Stimulated activated naive CD8-positive, alpha-beta T cell treated with anti-CD3 and anti-CD28 coated beads, Interleukin-15, amount 100 ng/mL, for 72 hours (primary cell): Measurements from ENCODE around the gene EXOC6.
A peak's percentile ranks its signal among the peaks of the same experiment; 100 is the strongest.

Source experiments
- ATAC-seq: fragments of 150-1000 bp; cut with Tn5 transposase; 2 replicates; pipeline ENCODE4 v1.10.0; 2021; ENCODE audit warnings: mild to moderate bottlenecking, moderate library complexity
- DNase-seq, 2 donors: peaks; one replicate each; pipeline ENCODE4 v3.0.0; 2021 to 2022
- H3K27ac Mint-ChIP-seq, 2 donors: one replicate each; pipeline ENCODE4 v1.8.0; 2022; ENCODE audit warnings: mild to moderate bottlenecking in 2 of 2, mixed read lengths in 2 of 2, moderate library complexity in 2 of 2
- H3K27me3 Mint-ChIP-seq: one replicate; pipeline ENCODE4 v1.8.0; 2022; ENCODE audit warnings: mixed read lengths
- H3K4me1 Mint-ChIP-seq: one replicate; pipeline ENCODE4 v1.8.0; 2022; ENCODE audit warnings: mild to moderate bottlenecking, mixed read lengths
- H3K4me3 Mint-ChIP-seq, 2 donors: one replicate each; pipeline ENCODE4 v1.8.0; 2022; ENCODE audit warnings: mild to moderate bottlenecking in 2 of 2, mixed read lengths in 2 of 2, moderate library complexity in 1 of 2
- H3K9me3 Mint-ChIP-seq, 2 donors: one replicate each; pipeline ENCODE4 v1.8.0; 2022; ENCODE audit warnings: mixed read lengths in 2 of 2

EXOC6 gene

GRCh38 chr10:92829042-92829785 lies 19.1 kb upstream of the EXOC6 start:
- Mint-ChIP-seq H3K4me3 (no peak overlapping the region), H3K4me1 (peaks cover 14% of the 10 kb centered on the region), H3K27ac (no peak overlapping the region), H3K9me3 (no peaks in the 10 kb centered on the region), H3K27me3 (no peaks in the 10 kb centered on the region)
- DNase-seq, result no peak
- no peak for ATAC-seq

DNA sequence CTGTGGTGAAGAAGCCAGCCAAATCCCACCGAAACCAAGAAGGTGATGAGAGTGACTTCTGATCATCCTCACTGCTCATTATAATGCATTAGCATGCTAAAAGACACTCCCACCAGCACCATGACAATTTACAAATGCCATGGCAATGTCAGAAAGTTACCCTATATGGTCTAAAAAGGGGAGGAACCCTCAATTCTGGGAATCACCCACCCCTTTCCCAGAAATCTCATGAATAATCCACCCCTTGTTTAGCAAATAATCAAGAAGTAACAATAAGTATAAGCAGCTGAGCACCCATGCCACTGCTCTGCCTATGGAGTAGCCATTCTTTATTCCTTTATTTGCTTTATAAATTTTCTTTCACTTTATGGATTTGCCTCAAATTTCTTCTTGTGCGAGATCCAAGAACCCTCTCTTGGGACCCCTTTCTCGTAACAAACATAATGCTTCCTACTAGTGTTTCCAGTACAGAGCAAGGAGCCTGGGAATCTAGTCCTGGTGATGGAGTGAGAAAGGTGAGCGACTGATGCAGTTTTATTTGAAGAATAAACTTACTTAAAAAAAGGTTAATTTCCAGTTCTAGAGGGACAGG lies 18.4 kb upstream of the EXOC6 start:
- Mint-ChIP-seq H3K4me1 (peaks cover 14% of the 10 kb centered on the region), H3K27ac (no peak overlapping the region), H3K27me3 (no peaks in the 10 kb centered on the region), H3K9me3 (no peaks in the 10 kb centered on the region), H3K4me3 (peak overlapping the region in 1 of 2 donors; percentile 85)
- ATAC-seq (no peak), DNase-seq (no peak)

DNA sequence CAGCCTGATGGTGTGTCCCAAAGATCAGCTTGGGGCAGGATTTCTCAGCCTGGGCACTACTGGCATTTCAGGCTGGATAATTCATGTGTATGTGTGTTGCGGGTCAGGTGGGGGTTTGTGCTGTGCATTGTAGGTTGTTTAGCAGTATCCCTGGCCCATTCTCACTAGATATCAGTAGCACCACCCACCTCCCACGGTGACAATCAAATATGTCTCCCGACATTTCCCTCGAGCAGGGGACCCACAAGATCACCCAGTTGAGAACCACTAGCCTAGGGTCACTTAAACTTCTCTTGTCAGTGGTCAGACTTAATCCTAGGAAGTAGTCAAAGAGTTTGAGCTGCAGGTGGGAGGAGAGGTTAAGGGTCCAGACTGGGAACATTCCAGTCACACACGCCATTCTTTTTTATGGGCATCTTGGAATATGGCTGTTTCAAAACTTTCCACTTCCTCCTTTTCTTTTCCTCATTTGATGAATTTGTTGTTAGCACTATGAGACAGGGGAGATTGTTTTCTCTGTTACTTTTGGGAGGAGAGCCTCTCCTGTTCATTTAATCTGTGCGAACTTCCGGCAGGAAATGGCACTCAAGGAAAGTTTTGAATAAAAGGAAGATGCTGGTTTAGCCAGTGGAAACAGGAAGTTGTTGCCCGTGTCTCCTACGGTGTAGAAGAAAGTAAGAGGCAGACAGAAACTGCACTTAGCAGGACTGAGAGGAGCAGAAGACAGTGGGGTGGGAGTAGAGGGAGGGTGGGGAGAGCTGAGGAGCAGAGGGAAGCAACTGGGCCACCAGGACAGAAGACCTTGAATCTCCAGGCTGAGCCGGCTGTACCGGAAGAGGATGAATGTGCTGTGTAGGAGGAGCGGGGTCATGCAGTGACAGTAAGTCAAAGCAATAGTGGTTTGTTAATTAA lies 17.6 kb upstream of the EXOC6 start:
- Mint-ChIP-seq H3K4me3 (peak overlapping the region; percentile 60 to 85), H3K27me3 (no peaks in the 10 kb centered on the region), H3K27ac (peak overlapping the region; percentile 88 to 98), H3K9me3 (no peaks in the 10 kb centered on the region), H3K4me1 (peaks cover 14% of the 10 kb centered on the region)
- peak; percentile 67 for ATAC-seq
- DNase-seq, result peak in 1 of 2 donors; percentile 30

- ATAC-seq, result no peak
- Mint-ChIP-seq H3K27me3 (no peaks in the 10 kb centered on the region), H3K27ac (no peak overlapping the region), H3K9me3 (no peaks in the 10 kb centered on the region), H3K4me1 (peaks cover 14% of the 10 kb centered on the region), H3K4me3 (no peak overlapping the region)
- DNase-seq, result no peak
Observed at GRCh38 chr10:92832121-92832520, 16.2 kb upstream of the EXOC6 start.

DNA sequence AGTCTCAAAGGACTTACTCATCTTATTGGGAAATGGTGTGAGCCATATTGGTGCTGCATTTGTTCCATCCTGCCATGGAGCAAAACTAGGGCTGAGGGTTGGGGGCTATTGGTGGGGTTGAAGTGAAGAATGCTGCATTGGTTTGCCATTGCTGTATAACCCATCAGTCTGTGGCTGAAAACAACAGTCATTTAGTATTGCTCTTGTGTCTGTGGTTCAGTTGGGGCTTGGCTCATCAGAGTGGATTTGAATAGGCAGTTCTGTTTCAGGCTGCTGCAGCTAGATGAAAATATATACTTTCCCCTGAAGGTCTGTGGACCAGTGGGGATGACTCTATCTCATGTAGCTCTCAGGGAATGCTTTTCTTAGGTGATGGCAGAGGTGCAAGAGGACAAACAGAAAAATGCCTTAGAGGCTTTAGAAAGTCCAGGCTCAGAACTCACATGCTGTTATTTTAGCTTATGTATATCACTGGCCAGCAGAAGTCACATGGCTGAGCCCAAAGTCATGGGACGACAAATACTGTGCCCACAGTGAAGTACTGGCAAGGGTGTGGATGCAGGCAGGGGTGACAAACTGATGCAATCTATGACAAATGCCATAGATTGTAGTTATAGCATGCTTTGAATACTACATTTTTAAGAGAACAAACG lies 15.2 kb upstream of the EXOC6 start:
- no peaks in the 10 kb centered on the region for H3K27me3 Mint-ChIP-seq
- peak in 1 of 2 donors; percentile 20 for DNase-seq
- ATAC-seq, result peak; percentile 84
- peaks cover 21% of the 10 kb centered on the region for H3K4me1 Mint-ChIP-seq
- no peak overlapping the region for H3K4me3 Mint-ChIP-seq
- H3K27ac Mint-ChIP-seq, result no peak overlapping the region
- no peaks in the 10 kb centered on the region for H3K9me3 Mint-ChIP-seq

DNA sequence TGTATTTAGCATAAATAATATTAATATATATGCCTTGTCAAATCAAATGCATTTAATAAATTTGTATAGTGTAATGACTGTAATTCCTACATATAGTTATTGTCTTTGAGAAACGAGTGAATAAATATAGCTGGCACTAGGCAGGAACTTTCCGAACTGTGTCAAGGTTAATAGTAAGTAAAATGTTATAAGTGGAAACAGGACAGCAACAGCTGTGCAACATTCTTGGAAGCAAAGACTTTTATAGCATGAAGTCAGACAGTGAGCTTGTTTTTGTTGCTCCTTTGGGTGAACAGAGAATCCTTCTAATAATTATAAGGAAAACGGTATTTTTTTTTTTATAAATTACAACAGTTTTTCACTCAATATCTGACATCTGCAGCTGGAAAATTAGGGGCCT lies 14.0 kb upstream of the EXOC6 start:
- Mint-ChIP-seq H3K4me3 (no peak overlapping the region), H3K9me3 (no peaks in the 10 kb centered on the region), H3K4me1 (peaks cover 21% of the 10 kb centered on the region), H3K27me3 (no peaks in the 10 kb centered on the region), H3K27ac (no peak overlapping the region)
- no peak for ATAC-seq
- no peak for DNase-seq

- Mint-ChIP-seq H3K9me3 (no peaks in the 10 kb centered on the region), H3K4me1 (peaks cover 18% of the 10 kb centered on the region), H3K27me3 (no peaks in the 10 kb centered on the region), H3K27ac (no peak overlapping the region), H3K4me3 (no peak overlapping the region)
- ATAC-seq (no peak), DNase-seq (no peak)
Observed at GRCh38 chr10:92834986-92835385, 13.3 kb upstream of the EXOC6 start.

DNA sequence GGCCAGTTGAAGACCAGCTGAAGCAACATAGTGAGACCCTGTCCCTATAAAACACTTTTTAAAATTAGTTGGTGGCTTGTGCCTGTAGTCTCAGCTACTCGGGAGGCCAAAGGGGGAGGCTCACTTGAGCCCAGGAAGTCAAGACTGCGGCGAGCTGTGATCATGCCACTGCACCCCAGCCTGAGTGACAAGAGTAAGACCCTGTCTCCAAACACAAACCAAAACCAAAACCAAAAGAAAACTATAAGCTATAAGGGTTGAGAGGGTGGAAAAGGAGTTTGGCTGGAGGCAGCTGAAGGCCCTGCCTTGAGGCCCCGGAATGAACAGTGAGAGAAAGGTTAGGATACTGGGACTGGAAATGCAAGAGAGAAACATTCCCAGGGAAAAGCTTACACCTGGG lies 10.9 kb upstream of the EXOC6 start:
- Mint-ChIP-seq H3K4me1 (peaks cover 7% of the 10 kb centered on the region), H3K27ac (peak overlapping the region; percentile 21 to 31), H3K9me3 (no peaks in the 10 kb centered on the region), H3K27me3 (no peaks in the 10 kb centered on the region), H3K4me3 (no peak overlapping the region)
- ATAC-seq (no peak), DNase-seq (no peak)

DNA sequence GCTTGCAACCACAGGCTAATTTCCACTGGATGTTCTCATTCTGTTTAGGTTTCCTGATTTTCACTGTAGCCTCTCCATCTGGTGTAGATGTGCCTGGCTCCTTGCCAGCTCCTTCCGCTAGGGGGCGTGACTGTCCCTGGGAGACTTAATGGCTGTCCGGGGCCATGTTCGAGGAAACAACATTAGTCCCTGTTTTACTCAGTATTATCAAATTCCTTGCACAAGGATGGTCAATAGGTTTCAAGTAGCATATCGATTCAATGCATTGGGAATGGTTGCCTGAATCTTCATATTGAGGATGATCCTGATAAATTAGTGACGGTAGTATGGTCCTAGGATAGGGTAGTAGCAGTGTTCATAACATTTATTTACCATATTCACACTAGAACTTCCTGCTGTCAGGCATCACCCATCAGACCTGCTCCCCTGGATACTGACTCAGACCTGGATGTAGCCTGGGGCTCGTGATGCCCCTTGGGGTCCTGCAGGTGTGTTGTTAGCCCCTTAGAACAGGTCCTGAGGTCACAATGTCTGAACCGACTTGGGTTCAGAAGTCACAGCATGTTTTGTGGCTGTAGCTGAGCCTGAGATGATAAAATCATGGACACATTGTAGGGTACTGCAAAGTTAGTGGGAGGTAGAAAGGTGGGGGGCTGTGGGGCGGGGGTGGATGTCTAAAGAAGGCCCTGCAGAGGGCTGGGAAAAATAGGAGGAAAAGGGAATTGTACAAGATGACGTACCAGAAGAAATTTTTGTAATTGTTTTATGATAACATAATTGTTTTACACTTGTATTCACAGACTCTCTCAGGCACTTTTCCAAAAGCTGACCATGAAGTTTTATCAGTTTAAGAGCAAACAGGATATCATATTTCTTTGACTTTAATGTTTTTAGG lies 8.9 kb upstream of the EXOC6 start:
- H3K4me1 Mint-ChIP-seq, result peaks cover 12% of the 10 kb centered on the region
- ATAC-seq (peak; percentile 54), DNase-seq (peak; percentile 36 to 48)
- no peak overlapping the region for H3K27ac Mint-ChIP-seq
- no peaks in the 10 kb centered on the region for H3K9me3 Mint-ChIP-seq
- H3K4me3 Mint-ChIP-seq, result no peak overlapping the region
- H3K27me3 Mint-ChIP-seq, result no peaks in the 10 kb centered on the region

DNA sequence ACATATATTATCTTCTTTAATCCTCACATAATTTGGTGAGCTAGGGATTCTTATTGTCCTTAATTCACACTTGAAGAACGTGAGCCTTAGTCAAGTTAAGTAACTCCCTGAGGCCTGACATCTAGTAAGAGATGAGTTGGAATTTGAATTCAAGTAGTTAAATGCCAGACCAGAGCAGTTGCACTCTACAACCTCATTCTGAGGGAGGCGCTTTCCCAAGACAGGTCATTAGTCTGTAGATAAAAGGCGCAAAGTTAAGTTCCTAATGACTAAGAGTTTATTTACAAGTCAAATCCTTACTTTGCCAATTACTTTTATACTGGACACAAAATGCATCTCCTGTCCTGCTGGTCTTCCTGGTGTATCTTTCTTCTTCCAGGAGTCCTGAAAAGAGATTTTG lies 3.6 kb upstream of the EXOC6 start:
- DNase-seq, result no peak
- Mint-ChIP-seq H3K27me3 (no peaks in the 10 kb centered on the region), H3K4me1 (peaks cover 33% of the 10 kb centered on the region), H3K27ac (no peak overlapping the region), H3K4me3 (no peak overlapping the region), H3K9me3 (peaks cover 5 to 7% of the 10 kb centered on the region in 2 donors)
- no peak for ATAC-seq

DNA sequence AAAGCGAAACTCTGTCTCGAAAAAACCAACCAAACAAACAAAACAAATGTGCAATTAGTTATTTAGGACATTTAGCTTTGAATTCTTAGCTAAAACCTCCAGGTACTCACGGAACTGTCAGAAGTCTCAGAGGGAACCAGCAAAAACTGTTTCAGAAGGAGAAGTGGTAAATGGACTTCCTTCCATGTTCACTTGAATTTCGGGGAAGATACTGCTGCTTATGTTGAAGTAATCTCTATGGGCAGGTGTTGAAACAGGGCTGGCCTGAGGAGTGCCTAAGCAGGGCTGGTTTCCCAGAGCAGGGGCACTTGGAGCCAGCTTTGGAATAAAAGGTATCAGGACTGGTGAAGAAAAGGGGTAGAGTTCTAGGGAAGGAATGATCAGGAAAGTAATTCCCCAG lies 2.4 kb upstream of the EXOC6 start:
- ATAC-seq, result no peak
- Mint-ChIP-seq H3K4me1 (peaks cover 38% of the 10 kb centered on the region), H3K27me3 (no peaks in the 10 kb centered on the region), H3K27ac (no peak overlapping the region), H3K9me3 (peaks cover 5 to 7% of the 10 kb centered on the region in 2 donors), H3K4me3 (no peak overlapping the region)
- no peak for DNase-seq

DNA sequence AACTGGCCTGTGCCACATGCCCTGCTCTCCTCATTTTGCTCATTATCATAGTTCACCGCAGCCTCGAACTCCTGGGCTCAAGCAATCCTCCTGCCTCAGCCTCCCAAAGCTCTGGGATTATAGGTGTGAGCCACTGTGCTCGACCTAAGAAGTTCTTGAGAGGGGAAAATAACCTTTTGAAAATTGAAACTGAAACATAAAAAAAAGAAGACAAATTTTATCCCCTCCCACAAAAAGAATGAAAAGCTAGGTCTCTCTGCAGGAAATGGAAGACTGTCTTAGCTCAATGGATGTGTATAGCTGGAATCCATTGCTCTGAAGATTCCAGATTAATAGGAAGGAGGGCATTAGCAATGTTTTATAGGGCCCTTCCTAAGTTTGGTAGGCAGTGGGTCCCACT lies 2.0 kb upstream of the EXOC6 start:
- H3K27me3 Mint-ChIP-seq, result no peaks in the 10 kb centered on the region
- peaks cover 5 to 7% of the 10 kb centered on the region in 2 donors for H3K9me3 Mint-ChIP-seq
- peaks cover 38% of the 10 kb centered on the region for H3K4me1 Mint-ChIP-seq
- no peak overlapping the region for H3K4me3 Mint-ChIP-seq
- ATAC-seq (no peak), DNase-seq (no peak)
- no peak overlapping the region for H3K27ac Mint-ChIP-seq

DNA sequence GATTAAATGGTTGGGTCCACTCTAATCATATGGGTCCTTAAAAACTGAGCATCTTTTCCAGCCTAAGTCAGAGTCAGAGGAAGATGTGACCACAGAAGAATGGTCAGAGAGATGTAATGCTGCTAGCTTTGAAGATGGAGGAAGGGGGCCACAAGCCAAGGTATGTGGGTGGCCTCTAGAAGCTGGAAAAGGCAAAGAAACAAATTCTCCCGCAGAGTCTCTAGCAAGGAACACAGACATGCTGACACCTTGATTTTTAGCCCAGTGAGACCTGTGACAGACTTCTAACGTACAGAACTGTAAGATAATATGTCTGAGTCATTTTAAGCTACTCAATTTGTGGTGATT lies 1.5 kb upstream of the EXOC6 start:
- ATAC-seq (no peak), DNase-seq (no peak)
- Mint-ChIP-seq H3K9me3 (peaks cover 5 to 7% of the 10 kb centered on the region in 2 donors), H3K27ac (no peak overlapping the region), H3K4me1 (peaks cover 40% of the 10 kb centered on the region), H3K27me3 (no peaks in the 10 kb centered on the region), H3K4me3 (no peak overlapping the region)

DNA sequence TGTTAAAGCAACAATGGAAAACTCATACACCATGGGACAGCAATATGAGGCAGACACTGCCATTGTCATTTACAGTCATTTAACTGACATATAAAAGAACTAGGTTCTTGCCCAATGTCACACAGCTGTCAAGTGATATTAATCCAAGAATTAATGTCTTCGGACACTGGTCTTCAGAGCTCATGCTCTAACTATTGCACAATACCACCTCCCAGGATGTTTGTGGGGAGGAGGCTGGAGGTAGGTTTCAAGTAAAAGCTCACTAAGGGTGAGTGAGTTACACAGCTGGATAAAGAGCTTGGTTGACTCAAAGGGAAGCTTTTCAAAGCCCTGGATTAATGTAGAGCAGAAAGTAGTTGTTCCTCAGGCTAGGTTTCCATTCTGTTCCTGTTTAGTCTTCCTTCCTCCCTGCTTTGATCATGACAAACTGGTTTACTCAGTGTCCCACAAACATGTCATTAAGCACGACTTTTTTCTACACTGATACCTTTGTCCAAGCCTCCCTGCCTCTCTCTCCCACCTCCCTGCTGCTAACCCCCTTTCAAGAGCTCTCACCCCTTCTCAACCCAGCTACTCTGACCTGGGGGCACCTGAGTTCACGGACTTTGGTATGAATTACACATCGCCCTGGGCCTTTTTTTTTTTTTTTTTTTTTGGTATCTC lies 987 bp upstream of the EXOC6 start:
- Mint-ChIP-seq H3K27me3 (no peaks in the 10 kb centered on the region), H3K27ac (no peak overlapping the region), H3K4me1 (peaks cover 44% of the 10 kb centered on the region), H3K4me3 (peak overlapping the region; percentile 84 to 91), H3K9me3 (peaks cover 5 to 7% of the 10 kb centered on the region in 2 donors)
- no peak for DNase-seq
- ATAC-seq, result no peak
